GM12878 (cell line): ENCODE measurements around the gene ARHGAP40. TPM values are rescaled to one million over a fixed set of nuclear protein-coding genes. Genes with fewer than 3 reads are reported as not detected.

Source experiments
- ATAC-seq: fragments of 200-7000 bp; cut with Tn5 transposase; 3 replicates; pipeline ENCODE4 v1.9.1; 2020; ENCODE audit warnings: mild to moderate bottlenecking, moderate library complexity
- BruUV-seq: library from RNA; stranded (reverse); fragments of 400-500 nt; replicated peaks from 2 replicates; lab custom pipeline; 2021; lab: Mats Ljungman, UMichigan
- CTCF ChIA-PET: fragments of 300-600 bp; sonication (Branson Sonifier 250); formaldehyde crosslinking; extraction: SDS; loops from one replicate; lab custom pipeline; 2021; ENCODE audit warnings: inconsistent platforms; lab: Yijun Ruan, JAX
- POLR2A ChIA-PET: fragments of 350-600 bp; formaldehyde crosslinking; extraction: SDS; loops from one replicate; lab custom pipeline; 2021; ENCODE audit warnings: inconsistent platforms; lab: Charles Lee
- RAD21 ChIA-PET: fragments of 300-600 bp; sonication (Branson Sonifier 250); formaldehyde crosslinking; loops from one replicate; lab custom pipeline; 2023; ENCODE audit warnings: antibody characterized with exemption; ENCODE audit not compliant: unreplicated experiment; lab: Charles Lee
- SMC1A ChIA-PET: fragments of 300-600 bp; sonication (Branson Sonifier 250); formaldehyde crosslinking; loops from one replicate; lab custom pipeline; 2023; ENCODE audit not compliant: unreplicated experiment, uncharacterized antibody; lab: Charles Lee
- DNase-seq: peaks from one replicate; pipeline ENCODE4 v3.0.0-alpha.2; 2011; ENCODE audit warnings: low read depth, low spot score
- FAIRE-seq: peaks from 3 replicates; lab custom pipeline; 2011; peaks lifted over from hg19 to GRCh38; lab: Jason Lieb, UNC
- H2AFZ ChIP-seq: 2 replicates; pipeline ENCODE4 v1.6.0; 2011; ENCODE audit warnings: low read depth, low read length, control low read depth; ENCODE audit not compliant: control insufficient read depth
- H3K27ac ChIP-seq: 2 replicates; pipeline ENCODE4 v1.5.1; 2011; ENCODE audit warnings: control low read depth; ENCODE audit not compliant: control insufficient read depth, insufficient read depth
- H3K27me3 ChIP-seq, 2 experiments: replicated peaks in 1 of 2; 2 replicates each; pipeline versions ENCODE4 v1.6.0 to v1.6.1; 2011; ENCODE audit warnings: low read length in 1 of 2; ENCODE audit not compliant: control insufficient read depth in 2 of 2, insufficient read depth in 2 of 2
- H3K36me3 ChIP-seq, 2 experiments: 2 replicates each; pipeline ENCODE4 v1.5.1; 2011; ENCODE audit warnings: low read length in 1 of 2; ENCODE audit not compliant: control insufficient read depth in 2 of 2, insufficient read depth in 2 of 2
- H3K4me1 ChIP-seq: 2 replicates; pipeline ENCODE4 v1.6.1; 2011; ENCODE audit warnings: mild to moderate bottlenecking, low read length, moderate library complexity, mixed read lengths; ENCODE audit not compliant: control insufficient read depth, insufficient read depth
- H3K4me2 ChIP-seq: 2 replicates; pipeline ENCODE4 v1.6.0; 2011; ENCODE audit warnings: control low read depth; ENCODE audit not compliant: control insufficient read depth, insufficient read depth
- H3K4me3 ChIP-seq: fragments of 200-600 bp; sonication (generic); 2 replicates; pipeline ENCODE4 v1.5.1; 2016
- H3K79me2 ChIP-seq: 2 replicates; pipeline ENCODE4 v1.6.0; 2011; ENCODE audit warnings: low read length; ENCODE audit not compliant: control insufficient read depth, insufficient read depth
- H3K9ac ChIP-seq: 2 replicates; pipeline ENCODE4 v1.8.0; 2011; ENCODE audit warnings: low read length, control low read depth, mixed read lengths; ENCODE audit not compliant: control insufficient read depth, insufficient read depth
- H3K9me3 ChIP-seq: replicated peaks from 3 replicates; pipeline ENCODE4 v1.5.1; 2011; ENCODE audit warnings: mild to moderate bottlenecking, low read length; ENCODE audit not compliant: control insufficient read depth, insufficient read depth
- H4K20me1 ChIP-seq: 2 replicates; pipeline ENCODE4 v1.6.0; 2011; ENCODE audit not compliant: control insufficient read depth, insufficient read depth
- ATF7 ChIP-seq: fragments of 450-650 bp; IDR thresholded peaks from 2 replicates; pipeline ENCODE4 v1.6.1; 2016; ENCODE audit warnings: low read depth, mild to moderate bottlenecking
- BMI1 ChIP-seq: fragments of 450-650 bp; IDR thresholded peaks from 2 replicates; pipeline ENCODE4 v1.6.1; 2016; ENCODE audit warnings: mild to moderate bottlenecking, moderate library complexity, borderline replicate concordance
- CHD2 ChIP-seq: IDR thresholded peaks from 2 replicates; pipeline ENCODE4 v1.6.1; 2011; ENCODE audit warnings: low read depth, low read length, improper control_type of control experiment, borderline replicate concordance
- ESRRA ChIP-seq: IDR thresholded peaks from 2 replicates; pipeline ENCODE4 v1.6.1; 2012; ENCODE audit warnings: mild to moderate bottlenecking, low read length, improper control_type of control experiment
- EZH2 ChIP-seq: IDR thresholded peaks from 2 replicates; pipeline ENCODE4 v1.6.1; 2012; ENCODE audit warnings: low read depth, mild to moderate bottlenecking, control low read depth, inconsistent platforms, low read length, borderline replicate concordance; ENCODE audit not compliant: control insufficient read depth
- GATAD2B ChIP-seq: fragments of 450-650 bp; conservative IDR thresholded peaks from 2 replicates; pipeline ENCODE4 v1.6.1; 2017; ENCODE audit warnings: low read depth, mild to moderate bottlenecking, moderate library complexity
- IKZF2 ChIP-seq, 2 experiments: fragments of 450-650 bp; IDR thresholded peaks; 2 replicates each; pipeline ENCODE4 v1.6.1; 2017; ENCODE audit warnings: mild to moderate bottlenecking in 2 of 2, moderate library complexity in 2 of 2
- JUNB ChIP-seq: IDR thresholded peaks from 2 replicates; pipeline ENCODE4 v1.6.1; 2016; ENCODE audit warnings: antibody characterized with exemption, mild to moderate bottlenecking
- POLR2AphosphoS5 ChIP-seq: IDR thresholded peaks from 2 replicates; pipeline ENCODE4 v1.6.1; 2011; ENCODE audit warnings: mild to moderate bottlenecking, low read length, inconsistent platforms
- RAD21 ChIP-seq: IDR thresholded peaks from 2 replicates; pipeline ENCODE4 v1.6.1; 2011; ENCODE audit warnings: mild to moderate bottlenecking, low read depth, low read length, moderate library complexity; ENCODE audit not compliant: insufficient read depth
- RCOR1 ChIP-seq: conservative IDR thresholded peaks from 2 replicates; pipeline ENCODE4 v1.6.1; 2012; ENCODE audit warnings: low read depth, low read length, improper control_type of control experiment
- SUPT20H ChIP-seq: IDR thresholded peaks from 2 replicates; pipeline ENCODE4 v1.6.1; 2011; ENCODE audit warnings: low read depth, mild to moderate bottlenecking, low read length, moderate library complexity, borderline replicate concordance; ENCODE audit not compliant: control insufficient read depth
- SUZ12 ChIP-seq: fragments of 200-600 bp; sonication (generic); IDR thresholded peaks from one replicate; pipeline ENCODE4 v1.6.1; 2018; ENCODE audit warnings: antibody characterized with exemption, mild to moderate bottlenecking; ENCODE audit not compliant: unreplicated experiment
- YBX1 ChIP-seq: fragments of 450-650 bp; IDR thresholded peaks from 2 replicates; pipeline ENCODE4 v1.6.1; 2016; ENCODE audit warnings: antibody characterized with exemption
- ZNF24 ChIP-seq: fragments of 450-650 bp; IDR thresholded peaks from 2 replicates; pipeline ENCODE4 v1.6.1; 2017; ENCODE audit warnings: antibody characterized with exemption, mild to moderate bottlenecking
- ZNF384 ChIP-seq: IDR thresholded peaks from 2 replicates; pipeline ENCODE4 v1.6.1; 2012; ENCODE audit warnings: low read depth, mild to moderate bottlenecking, low read length, improper control_type of control experiment, borderline replicate concordance
- WGBS: methylation state at CpG from one replicate; pipeline ENCODE4 v1.1.6; 2016; ENCODE audit warnings: low lambda C conversion rate; ENCODE audit not compliant: insufficient replicate concordance, insufficient coverage; ENCODE audit errors: missing lambda C conversion rate; 5-methylcytosine and 5-hydroxymethylcytosine counted together
- in situ Hi-C: fragments of 300-500 bp; cut with MboI; formaldehyde crosslinking; loops from 9 replicates; pipeline ENCODE4 v1.14.3; 2018; ENCODE audit warnings: mixed read lengths
- intact Hi-C: fragments of 100-400 bp; cut with micrococcal nuclease; formaldehyde crosslinking; loops from one replicate; pipeline ENCODE4 v1.14.2; 2022; ENCODE audit not compliant: unreplicated experiment
- polyA plus RNA-seq, 11 experiments: library from polyadenylated mRNA; depleted of rRNA in 4 of 11; unstranded in 6 of 11; stranded (reverse) in 5 of 11; fragments of >200 nt; fragmentation: Nextera tagmentation in 4 of 11; fragmentation: Illumina TruSeq in 1 of 11; extraction: Ambion mirVana in 4 of 11; extraction: Trizol in 1 of 11; gene quantifications; 1 replicate in 1 of 11; 2 replicates in 10 of 11; pipeline versions ENCODE4 v1.2.1 to v1.2.3, GENCODE V29; 2011 to 2016; ENCODE audit warnings: inconsistent platforms in 2 of 11, missing spikeins in 2 of 11, low read depth in 1 of 11
- total RNA-seq, 4 experiments: library from RNA; depleted of rRNA in 3 of 4; stranded (reverse); fragments of >200 nt in 3 of 4; fragmentation: Illumina TruSeq in 1 of 4; extraction: Trizol in 1 of 4; gene quantifications; 2 replicates each; pipeline versions ENCODE4 v1.2.1 to v1.2.3, GENCODE V29; 2013 to 2021
- TF ChIP-seq, protein P1 (sequence below): fragments of 450-650 bp; IDR thresholded peaks from 2 replicates; pipeline ENCODE4 v1.6.1; 2017; ENCODE audit warnings: mild to moderate bottlenecking

The ARHGAP40 gene
- total and polyA plus RNA-seq, 10 of the 15 experiments (the other 5 are each of a cell fraction or from before 2014, with no cell fraction given) = 0.06 to 0.07 TPM; not detected in 8

DNA sequence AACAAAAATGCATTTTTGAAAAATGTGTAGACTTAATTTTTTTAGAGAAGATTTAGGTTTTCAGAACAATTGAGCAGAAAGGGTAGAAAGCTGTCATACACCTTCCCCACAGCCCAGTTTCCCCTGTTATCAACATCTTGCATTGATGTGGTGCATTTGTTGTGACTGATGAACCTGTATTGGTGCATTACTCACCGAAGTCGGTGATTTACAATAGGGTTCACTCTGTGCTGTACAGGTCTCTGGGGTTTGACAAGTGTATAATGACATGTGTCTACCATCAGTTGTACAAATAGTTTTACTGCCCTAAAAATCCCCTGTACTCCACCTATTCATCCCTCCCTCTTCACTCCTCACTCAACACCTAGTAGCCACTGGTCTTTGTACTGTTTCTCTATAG, 44.4 kb upstream of the ARHGAP40 start:
- BruUV-seq = no TSS peak
- Histone ChIP-seq H4K20me1 (no peaks in the 10 kb centered on the region), H3K4me2 (no peak overlapping the region), H3K36me3 (peaks cover 0 to 20% of the 10 kb centered on the region in 2 experiments; a peak in 2 of 4 replicates), H3K4me3 (no peak overlapping the region), H3K9me3 (no peaks in the 10 kb centered on the region), H3K4me1 (no peaks in the 10 kb centered on the region), H3K9ac (no peak overlapping the region), H3K79me2 (no peaks in the 10 kb centered on the region), H3K27me3 (no peaks in the 10 kb centered on the region), H3K27ac (no peak overlapping the region), H2AFZ (no peak overlapping the region)
- intact Hi-C loops = no loop called here
- ChIA-PET SMC1A (no interaction called here), RAD21 (no interaction called here), POLR2A (no interaction called here), CTCF (no interaction called here)
- ATAC-seq = no peak
- 100% methylated on average over 2 of the region's 2 CpGs for WGBS
- in situ Hi-C loops = no loop called here
- FAIRE-seq = no peak
- TF ChIP-seq, protein P1, sequence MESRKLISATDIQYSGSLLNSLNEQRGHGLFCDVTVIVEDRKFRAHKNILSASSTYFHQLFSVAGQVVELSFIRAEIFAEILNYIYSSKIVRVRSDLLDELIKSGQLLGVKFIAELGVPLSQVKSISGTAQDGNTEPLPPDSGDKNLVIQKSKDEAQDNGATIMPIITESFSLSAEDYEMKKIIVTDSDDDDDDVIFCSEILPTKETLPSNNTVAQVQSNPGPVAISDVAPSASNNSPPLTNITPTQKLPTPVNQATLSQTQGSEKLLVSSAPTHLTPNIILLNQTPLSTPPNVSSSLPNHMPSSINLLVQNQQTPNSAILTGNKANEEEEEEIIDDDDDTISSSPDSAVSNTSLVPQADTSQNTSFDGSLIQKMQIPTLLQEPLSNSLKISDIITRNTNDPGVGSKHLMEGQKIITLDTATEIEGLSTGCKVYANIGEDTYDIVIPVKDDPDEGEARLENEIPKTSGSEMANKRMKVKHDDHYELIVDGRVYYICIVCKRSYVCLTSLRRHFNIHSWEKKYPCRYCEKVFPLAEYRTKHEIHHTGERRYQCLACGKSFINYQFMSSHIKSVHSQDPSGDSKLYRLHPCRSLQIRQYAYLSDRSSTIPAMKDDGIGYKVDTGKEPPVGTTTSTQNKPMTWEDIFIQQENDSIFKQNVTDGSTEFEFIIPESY = no peak
- no peak for TF ChIP-seq CHD2
- no peak for TF ChIP-seq GATAD2B
- TF ChIP-seq POLR2AphosphoS5 = no peak
- no peak for TF ChIP-seq YBX1
- no peak for TF ChIP-seq SUPT20H
- TF ChIP-seq ZNF384 = no peak
- no peak for TF ChIP-seq ATF7
- TF ChIP-seq RAD21 = no peak
- TF ChIP-seq RCOR1 = no peak
- TF ChIP-seq JUNB = no peak
- no peak for TF ChIP-seq SUZ12
- no peak for TF ChIP-seq ZNF24
- TF ChIP-seq BMI1 = no peak
- TF ChIP-seq ESRRA = no peak
- no peak for TF ChIP-seq EZH2
- TF ChIP-seq IKZF2 (IDR thresholded peaks at IDR 0.05) = no peak
- TF ChIP-seq, all 136 proteins: peak for 0
- no peak for DNase-seq
